ENCODE measurements around the gene ERN2.

ERN2 gene

GRCh38 chr16:23701045-23701444 lies 12.0 kb downstream of the ERN2 start:
- Histone ChIP-seq H3K79me2 (ENCODE audit: control insufficient read depth, low read length) (no peaks in the 10 kb centered on the region), H4K20me1 (ENCODE audit: control insufficient read depth, insufficient read depth, low read depth, low read length) (no peaks in the 10 kb centered on the region), H3K9me2 (replicated peaks; ENCODE audit: control insufficient read depth, low read length) (no peaks in the 10 kb centered on the region), H3K9me3 (ENCODE audit: control insufficient read depth, insufficient read depth, low read length) (peaks cover 6% of the 10 kb centered on the region; the same call in 1 of the 2 replicates), H3K27ac (ENCODE audit: low read depth, low read length) (no peak overlapping the region), H3K4me2 (ENCODE audit: low read length) (no peak overlapping the region), H3F3A (ENCODE audit: control insufficient read depth, insufficient read depth) (no peaks in the 10 kb centered on the region), H3K4me1 (ENCODE audit: control insufficient read depth, low read length) (peaks cover 9% of the 10 kb centered on the region), H3K27me3 (ENCODE audit: control insufficient read depth, low read length) (peaks cover 4% of the 10 kb centered on the region; the same call in 1 of the 2 replicates), H3K4me3 (ENCODE audit: low read length) (no peak overlapping the region), H3K36me3 (ENCODE audit: control insufficient read depth, low read length) (no peaks in the 10 kb centered on the region)
- TF ChIP-seq CTCF (IDR thresholded peaks at IDR 0.05; ENCODE audit: low read depth, low read length, poor library complexity, severe bottlenecking) = no peak
- no peak for TF ChIP-seq EZH2phosphoT487 (IDR thresholded peaks at IDR 0.05; ENCODE audit: borderline replicate concordance, low read length)

GRCh38 chr16:23700509-23700908 lies 12.5 kb downstream of the ERN2 start:
- no peaks in the 10 kb centered on the region for H4K20me1 ChIP-seq (ENCODE audit: control insufficient read depth, insufficient read depth, low read depth, low read length)
- no peaks in the 10 kb centered on the region for H3K9me2 ChIP-seq (replicated peaks; ENCODE audit: control insufficient read depth, low read length)
- H3K79me2 ChIP-seq (ENCODE audit: control insufficient read depth, low read length) = no peaks in the 10 kb centered on the region
- no peak overlapping the region for H3K27ac ChIP-seq (ENCODE audit: low read depth, low read length)
- peaks cover 4% of the 10 kb centered on the region; the same call in 1 of the 2 replicates for H3K27me3 ChIP-seq (ENCODE audit: control insufficient read depth, low read length)
- peaks cover 6% of the 10 kb centered on the region; the same call in 1 of the 2 replicates for H3K9me3 ChIP-seq (ENCODE audit: control insufficient read depth, insufficient read depth, low read length)
- H3K4me2 ChIP-seq (ENCODE audit: low read length) = no peak overlapping the region
- no peaks in the 10 kb centered on the region for H3K36me3 ChIP-seq (ENCODE audit: control insufficient read depth, low read length)
- no peaks in the 10 kb centered on the region for H3F3A ChIP-seq (ENCODE audit: control insufficient read depth, insufficient read depth)
- peaks cover 9% of the 10 kb centered on the region for H3K4me1 ChIP-seq (ENCODE audit: control insufficient read depth, low read length)
- TF ChIP-seq CTCF (IDR thresholded peaks at IDR 0.05; ENCODE audit: low read depth, low read length, poor library complexity, severe bottlenecking) = no peak
- no peak overlapping the region for H3K4me3 ChIP-seq (ENCODE audit: low read length)

- Histone ChIP-seq H3K9me3 (ENCODE audit: control insufficient read depth, insufficient read depth, low read length) (peaks cover 6% of the 10 kb centered on the region; the same call in 1 of the 2 replicates), H3K79me2 (ENCODE audit: control insufficient read depth, low read length) (no peaks in the 10 kb centered on the region), H3K27ac (ENCODE audit: low read depth, low read length) (no peak overlapping the region), H3K4me3 (ENCODE audit: low read length) (no peak overlapping the region), H3K36me3 (ENCODE audit: control insufficient read depth, low read length) (no peaks in the 10 kb centered on the region), H3K9me2 (replicated peaks; ENCODE audit: control insufficient read depth, low read length) (no peaks in the 10 kb centered on the region), H3K27me3 (ENCODE audit: control insufficient read depth, low read length) (peaks cover 4% of the 10 kb centered on the region; the same call in 1 of the 2 replicates), H3K4me2 (ENCODE audit: low read length) (no peak overlapping the region), H3F3A (ENCODE audit: control insufficient read depth, insufficient read depth) (no peaks in the 10 kb centered on the region), H3K4me1 (ENCODE audit: control insufficient read depth, low read length) (peaks cover 10% of the 10 kb centered on the region), H4K20me1 (ENCODE audit: control insufficient read depth, insufficient read depth, low read depth, low read length) (no peaks in the 10 kb centered on the region)
- TF ChIP-seq CTCF (IDR thresholded peaks at IDR 0.05; ENCODE audit: low read depth, low read length, poor library complexity, severe bottlenecking) (no peak), EZH2phosphoT487 (IDR thresholded peaks at IDR 0.05; ENCODE audit: borderline replicate concordance, low read length) (no peak)
These were observed 12.9 kb downstream of the ERN2 start for GRCh38 chr16:23700093-23700492.
